Astrocyte (in vitro differentiated cells and primary cell): Measurements from ENCODE around the gene ALOXE3. TPM values are rescaled to one million over a fixed set of nuclear protein-coding genes. Genes with fewer than 3 reads are reported as not detected.

Source experiments
- DNase-seq: peaks from one replicate; pipeline ENCODE4 v3.0.0-alpha.2; 2010; ENCODE audit warnings: low read depth
- FAIRE-seq: peaks from 2 replicates; lab custom pipeline; 2011; peaks lifted over from hg19 to GRCh38; lab: Jason Lieb, UNC
- H2AFZ ChIP-seq: 2 replicates; pipeline ENCODE4 v1.6.0; 2012; ENCODE audit warnings: low read depth, low read length, inconsistent platforms
- H3K27ac ChIP-seq: 2 replicates; pipeline ENCODE4 v1.5.1; 2011; ENCODE audit warnings: low read depth, low read length, inconsistent platforms
- H3K27me3 ChIP-seq: 2 replicates; pipeline ENCODE4 v1.6.0; 2011; ENCODE audit warnings: low read length, inconsistent platforms; ENCODE audit not compliant: insufficient read depth
- H3K36me3 ChIP-seq: 2 replicates; pipeline ENCODE4 v1.5.1; 2011; ENCODE audit warnings: low read length, inconsistent platforms; ENCODE audit not compliant: insufficient read depth
- H3K4me1 ChIP-seq: 2 replicates; pipeline ENCODE4 v1.5.1; 2011; ENCODE audit warnings: low read length, inconsistent platforms; ENCODE audit not compliant: insufficient read depth
- H3K4me2 ChIP-seq: 2 replicates; pipeline ENCODE4 v1.6.0; 2012; ENCODE audit warnings: low read length, inconsistent platforms
- H3K4me3 ChIP-seq: 2 replicates; pipeline ENCODE4 v1.5.1; 2011; ENCODE audit warnings: low read depth, mild to moderate bottlenecking, low read length, inconsistent platforms; ENCODE audit not compliant: insufficient read depth
- H3K79me2 ChIP-seq: 2 replicates; pipeline ENCODE4 v1.6.0; 2012; ENCODE audit warnings: mild to moderate bottlenecking, low read length, inconsistent platforms; ENCODE audit not compliant: insufficient read depth
- H3K9ac ChIP-seq: 2 replicates; pipeline ENCODE4 v1.6.0; 2012; ENCODE audit warnings: mild to moderate bottlenecking, low read length, inconsistent platforms
- H3K9me3 ChIP-seq: 2 replicates; pipeline ENCODE4 v1.5.1; 2012; ENCODE audit warnings: low read depth, mild to moderate bottlenecking, low read length, inconsistent platforms; ENCODE audit not compliant: insufficient read depth
- H4K20me1 ChIP-seq: 2 replicates; pipeline ENCODE4 v1.6.0; 2012; ENCODE audit warnings: low read length, inconsistent platforms; ENCODE audit not compliant: insufficient read depth
- H3K27ac Mint-ChIP-seq: one replicate; pipeline ENCODE4 v1.8.0; 2021; ENCODE audit warnings: mild to moderate bottlenecking, mixed read lengths; ENCODE audit not compliant: unreplicated experiment
- H3K27me3 Mint-ChIP-seq: one replicate; pipeline ENCODE4 v1.8.0; 2021; ENCODE audit warnings: low read depth, mixed read lengths; ENCODE audit not compliant: unreplicated experiment
- H3K36me3 Mint-ChIP-seq: one replicate; pipeline ENCODE4 v1.8.0; 2021; ENCODE audit warnings: low read depth, mixed read lengths; ENCODE audit not compliant: unreplicated experiment
- H3K4me1 Mint-ChIP-seq: one replicate; pipeline ENCODE4 v1.8.0; 2021; ENCODE audit warnings: low read depth, mixed read lengths; ENCODE audit not compliant: unreplicated experiment
- H3K4me3 Mint-ChIP-seq: one replicate; pipeline ENCODE4 v1.8.0; 2021; ENCODE audit warnings: mild to moderate bottlenecking, moderate library complexity, mixed read lengths; ENCODE audit not compliant: unreplicated experiment
- H3K9me3 Mint-ChIP-seq: one replicate; pipeline ENCODE4 v1.8.0; 2021; ENCODE audit warnings: mild to moderate bottlenecking, mixed read lengths; ENCODE audit not compliant: unreplicated experiment
- EZH2 ChIP-seq: IDR thresholded peaks from 2 replicates; pipeline ENCODE4 v1.6.1; 2012; ENCODE audit warnings: mild to moderate bottlenecking, low read length, inconsistent platforms; ENCODE audit not compliant: insufficient read depth
- total RNA-seq: library from RNA; stranded (reverse); gene quantifications from 2 replicates; pipeline ENCODE4 v1.2.1, GENCODE V29; 2021
- TF ChIP-seq, protein P1 (sequence below): IDR thresholded peaks from 2 replicates; pipeline ENCODE4 v1.5.1; 2011; ENCODE audit warnings: low read depth, mild to moderate bottlenecking, inconsistent platforms, low read length, moderate library complexity; ENCODE audit not compliant: insufficient read depth

The ALOXE3 gene
- total RNA-seq, 1 donor from 2014 or later = 0.82 TPM

GRCh38 chr17:8138672-8139371 lies 20.5 kb upstream of the ALOXE3 start:
- Histone ChIP-seq H3K27ac (peak overlapping the region; percentile 82), H3K4me3 (peak overlapping the region; percentile 61), H3K9me3 (no peaks in the 10 kb centered on the region), H3K27me3 (no peaks in the 10 kb centered on the region), H3K79me2 (no peaks in the 10 kb centered on the region), H3K36me3 (no peaks in the 10 kb centered on the region), H2AFZ (peak overlapping the region; percentile 27), H3K4me1 (peaks cover 6% of the 10 kb centered on the region), H3K9ac (peak overlapping the region; percentile 82), H4K20me1 (peaks cover 4% of the 10 kb centered on the region), H3K4me2 (peak overlapping the region; percentile 86)
- TF ChIP-seq, protein P1, sequence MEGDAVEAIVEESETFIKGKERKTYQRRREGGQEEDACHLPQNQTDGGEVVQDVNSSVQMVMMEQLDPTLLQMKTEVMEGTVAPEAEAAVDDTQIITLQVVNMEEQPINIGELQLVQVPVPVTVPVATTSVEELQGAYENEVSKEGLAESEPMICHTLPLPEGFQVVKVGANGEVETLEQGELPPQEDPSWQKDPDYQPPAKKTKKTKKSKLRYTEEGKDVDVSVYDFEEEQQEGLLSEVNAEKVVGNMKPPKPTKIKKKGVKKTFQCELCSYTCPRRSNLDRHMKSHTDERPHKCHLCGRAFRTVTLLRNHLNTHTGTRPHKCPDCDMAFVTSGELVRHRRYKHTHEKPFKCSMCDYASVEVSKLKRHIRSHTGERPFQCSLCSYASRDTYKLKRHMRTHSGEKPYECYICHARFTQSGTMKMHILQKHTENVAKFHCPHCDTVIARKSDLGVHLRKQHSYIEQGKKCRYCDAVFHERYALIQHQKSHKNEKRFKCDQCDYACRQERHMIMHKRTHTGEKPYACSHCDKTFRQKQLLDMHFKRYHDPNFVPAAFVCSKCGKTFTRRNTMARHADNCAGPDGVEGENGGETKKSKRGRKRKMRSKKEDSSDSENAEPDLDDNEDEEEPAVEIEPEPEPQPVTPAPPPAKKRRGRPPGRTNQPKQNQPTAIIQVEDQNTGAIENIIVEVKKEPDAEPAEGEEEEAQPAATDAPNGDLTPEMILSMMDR = peak; percentile 91
- TF ChIP-seq EZH2 = no peak
- FAIRE-seq (peak; percentile 65), DNase-seq (peak; percentile 90)
- Mint-ChIP-seq H3K9me3 (no peaks in the 10 kb centered on the region), H3K4me1 (peaks cover 1% of the 10 kb centered on the region), H3K36me3 (peaks cover 17% of the 10 kb centered on the region), H3K27ac (no peak overlapping the region), H3K27me3 (no peaks in the 10 kb centered on the region), H3K4me3 (no peak overlapping the region)

DNA sequence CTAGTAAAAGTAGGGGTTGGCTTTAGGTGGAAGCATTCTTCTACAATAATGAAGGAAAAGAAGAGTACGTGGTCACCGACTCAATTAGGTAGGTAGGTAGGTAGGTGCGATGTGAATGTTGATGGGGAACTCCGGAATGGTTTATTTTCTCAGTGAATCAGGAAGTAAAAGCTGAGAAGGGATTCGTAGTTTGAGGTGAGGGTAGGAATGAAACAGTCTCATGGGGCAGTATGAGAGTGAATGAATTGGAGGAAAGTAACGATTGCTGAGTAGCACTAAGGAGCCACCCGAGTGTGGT lies 20.0 kb upstream of the ALOXE3 start:
- no peaks in the 10 kb centered on the region for H3K36me3 ChIP-seq
- H3K4me3 ChIP-seq = peak overlapping the region; percentile 54
- H4K20me1 ChIP-seq = peaks cover 4% of the 10 kb centered on the region
- TF ChIP-seq, protein P1 = no peak
- TF ChIP-seq EZH2 = no peak
- no peaks in the 10 kb centered on the region for H3K27me3 Mint-ChIP-seq
- H3K9ac ChIP-seq = peak overlapping the region; percentile 55
- H3K9me3 Mint-ChIP-seq = no peaks in the 10 kb centered on the region
- H3K9me3 ChIP-seq = no peaks in the 10 kb centered on the region
- peaks cover 1% of the 10 kb centered on the region for H3K4me1 Mint-ChIP-seq
- H3K79me2 ChIP-seq = no peaks in the 10 kb centered on the region
- no peaks in the 10 kb centered on the region for H3K27me3 ChIP-seq
- no peak overlapping the region for H3K27ac Mint-ChIP-seq
- H3K4me1 ChIP-seq = peaks cover 6% of the 10 kb centered on the region
- H2AFZ ChIP-seq = peak overlapping the region; percentile 48
- DNase-seq (no peak), FAIRE-seq (no peak)
- no peak overlapping the region for H3K27ac ChIP-seq
- H3K36me3 Mint-ChIP-seq = peaks cover 14% of the 10 kb centered on the region
- no peak overlapping the region for H3K4me3 Mint-ChIP-seq
- peak overlapping the region; percentile 86 for H3K4me2 ChIP-seq

DNA sequence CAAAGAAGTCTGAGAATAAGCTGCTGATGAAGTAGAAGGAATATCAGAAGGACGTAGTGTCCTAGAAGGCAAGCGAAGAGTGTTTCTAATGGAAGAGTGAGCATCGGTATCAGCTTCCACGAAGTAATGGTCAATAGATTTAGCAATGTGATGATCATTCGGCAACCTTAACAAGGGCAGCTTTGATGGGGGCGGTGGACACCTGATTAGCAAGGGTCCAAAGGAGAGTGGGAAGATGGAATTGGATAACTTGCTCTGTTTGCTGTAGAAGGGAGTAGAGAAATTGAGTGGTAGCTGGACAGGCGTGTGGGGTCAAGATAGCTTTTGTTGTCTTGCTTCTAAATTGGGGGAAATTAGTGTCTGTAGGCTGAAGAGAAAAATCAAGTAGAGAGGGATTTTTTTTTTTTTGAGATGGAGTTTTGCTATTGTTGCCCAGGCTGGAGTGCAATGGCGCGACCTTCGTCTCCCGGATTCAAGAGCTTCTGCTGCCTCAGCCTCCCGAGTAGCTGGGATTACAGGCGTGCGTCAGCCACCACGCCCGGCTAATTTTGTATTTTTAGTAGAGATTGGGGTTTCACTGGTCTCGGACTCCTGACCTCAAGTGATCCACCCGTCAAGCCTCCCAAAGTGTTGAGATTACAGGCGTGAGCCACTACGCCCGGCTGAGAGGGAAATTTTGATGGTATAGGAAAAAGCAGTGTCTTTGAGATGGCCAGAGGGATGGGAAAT lies 19.5 kb upstream of the ALOXE3 start:
- FAIRE-seq (no peak), DNase-seq (no peak)
- peak overlapping the region; percentile 54 for H3K4me3 ChIP-seq
- no peak overlapping the region for H3K27ac ChIP-seq
- peaks cover 4% of the 10 kb centered on the region for H4K20me1 ChIP-seq
- H3K4me2 ChIP-seq = peak overlapping the region; percentile 86
- H3K27ac Mint-ChIP-seq = no peak overlapping the region
- H3K36me3 Mint-ChIP-seq = peaks cover 14% of the 10 kb centered on the region
- peak overlapping the region; percentile 55 for H3K9ac ChIP-seq
- H3K27me3 Mint-ChIP-seq = no peaks in the 10 kb centered on the region
- H3K4me3 Mint-ChIP-seq = no peak overlapping the region
- no peaks in the 10 kb centered on the region for H3K9me3 Mint-ChIP-seq
- peaks cover 6% of the 10 kb centered on the region for H3K4me1 ChIP-seq
- H3K36me3 ChIP-seq = no peaks in the 10 kb centered on the region
- H3K79me2 ChIP-seq = no peaks in the 10 kb centered on the region
- H3K4me1 Mint-ChIP-seq = peaks cover 1% of the 10 kb centered on the region
- TF ChIP-seq EZH2 = no peak
- TF ChIP-seq, protein P1 = no peak
- no peaks in the 10 kb centered on the region for H3K9me3 ChIP-seq
- peak overlapping the region; percentile 48 for H2AFZ ChIP-seq
- H3K27me3 ChIP-seq = no peaks in the 10 kb centered on the region
